ENCODE data around the gene HOXB7.
A peak's percentile ranks its signal among the peaks of the same experiment; 100 is the strongest.

HOXB7 gene

DNA sequence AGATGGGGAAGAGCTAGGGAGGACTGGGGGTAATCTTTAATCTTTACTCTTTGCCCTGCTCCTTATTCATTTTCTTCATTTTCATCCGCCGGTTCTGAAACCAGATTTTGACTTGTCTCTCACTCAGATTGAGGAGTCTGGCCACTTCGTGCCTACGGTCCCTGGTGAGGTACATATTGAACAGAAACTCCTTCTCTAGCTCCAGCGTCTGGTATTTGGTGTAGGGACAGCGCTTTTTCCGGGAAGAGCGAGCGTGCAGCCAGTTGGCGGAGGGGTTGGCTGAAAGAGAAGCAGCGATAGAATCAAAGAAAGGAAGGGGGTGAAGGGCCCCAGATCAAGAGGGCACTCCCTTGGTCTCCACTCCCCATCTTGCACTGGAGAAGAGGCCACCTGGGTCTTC lies 12.0 kb upstream of the HOXB7 start:
- DNase-seq, result no peak

DNA sequence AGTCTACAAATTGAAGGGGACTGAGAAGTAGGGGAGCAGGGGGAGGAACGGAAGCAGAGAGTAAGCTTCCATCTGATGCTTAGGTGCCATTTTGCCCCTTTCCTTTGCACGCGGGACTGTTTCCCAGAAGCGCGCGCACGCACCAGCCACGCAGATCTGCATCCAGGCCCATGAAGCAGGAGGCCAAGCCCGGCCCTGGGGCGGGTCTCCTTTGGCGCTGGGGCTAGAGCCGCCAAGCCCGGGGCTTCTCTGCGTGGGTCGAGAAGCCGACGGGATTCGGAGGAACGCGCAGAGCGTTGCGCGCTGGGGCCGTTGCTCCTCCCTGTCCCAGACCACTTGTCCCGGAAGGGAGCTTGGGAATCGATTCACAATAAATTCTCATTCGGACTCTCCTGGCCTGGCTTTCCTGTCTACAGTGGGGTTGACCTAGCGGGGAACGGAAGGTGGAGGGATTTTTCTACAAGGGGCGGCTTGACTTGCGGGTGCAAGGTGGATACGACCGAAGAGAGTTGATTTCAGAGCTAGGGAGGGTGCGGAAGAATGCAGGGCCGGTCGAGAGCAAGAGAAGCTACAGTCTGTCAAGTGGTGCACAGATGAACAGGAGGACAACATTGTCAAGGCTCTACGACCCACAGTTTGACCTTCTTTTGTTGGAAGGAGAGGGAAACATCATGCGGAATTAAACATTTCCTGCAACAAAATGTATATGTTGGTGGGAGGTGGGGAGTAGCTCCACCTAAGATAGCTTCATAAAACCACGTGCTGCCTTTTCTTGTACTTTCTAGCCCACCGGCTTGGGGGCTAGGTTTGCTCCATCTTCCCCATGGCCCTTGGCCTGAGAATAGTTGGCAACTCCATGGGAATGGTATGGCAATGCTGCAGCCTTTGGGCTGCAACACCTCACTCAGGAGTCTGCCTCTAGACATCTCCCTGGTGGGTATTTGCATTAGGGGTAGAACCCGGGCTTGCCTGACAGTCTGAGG lies 10.9 kb upstream of the HOXB7 start:
- no peak for DNase-seq

DNA sequence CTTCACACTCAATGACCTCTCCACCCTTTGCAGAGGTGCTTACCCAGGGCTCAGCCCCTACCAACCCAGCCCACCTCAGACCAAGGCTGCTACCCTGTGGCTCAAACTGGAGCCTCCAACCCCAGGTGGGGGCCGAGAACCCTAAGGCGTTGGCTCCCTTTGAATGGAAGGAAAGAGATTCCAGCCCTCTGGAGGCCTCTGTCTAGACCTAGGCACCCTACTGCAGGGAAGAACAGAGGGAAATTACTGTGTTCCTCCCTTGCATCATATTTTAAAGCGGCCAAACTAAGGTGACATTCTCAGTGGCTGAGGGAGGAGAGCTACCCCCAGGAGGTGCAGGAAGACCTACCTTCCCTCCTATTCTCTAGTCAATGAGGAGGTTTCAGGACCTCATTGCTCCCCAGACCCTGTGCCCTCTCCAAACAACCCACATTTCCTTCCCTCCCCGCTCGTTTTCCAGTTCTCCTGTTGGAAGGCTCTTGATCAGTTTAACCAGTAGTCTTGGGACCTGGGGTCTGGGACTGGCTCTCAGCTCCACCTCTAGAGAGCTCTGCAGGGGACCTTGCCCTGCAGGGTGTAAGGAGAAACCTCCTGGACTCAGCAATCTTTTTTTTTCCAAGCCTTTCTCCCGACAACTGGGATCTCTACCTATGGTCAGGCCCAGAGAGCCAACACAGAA lies 9.8 kb upstream of the HOXB7 start:
- DNase-seq, result no peak

DNA sequence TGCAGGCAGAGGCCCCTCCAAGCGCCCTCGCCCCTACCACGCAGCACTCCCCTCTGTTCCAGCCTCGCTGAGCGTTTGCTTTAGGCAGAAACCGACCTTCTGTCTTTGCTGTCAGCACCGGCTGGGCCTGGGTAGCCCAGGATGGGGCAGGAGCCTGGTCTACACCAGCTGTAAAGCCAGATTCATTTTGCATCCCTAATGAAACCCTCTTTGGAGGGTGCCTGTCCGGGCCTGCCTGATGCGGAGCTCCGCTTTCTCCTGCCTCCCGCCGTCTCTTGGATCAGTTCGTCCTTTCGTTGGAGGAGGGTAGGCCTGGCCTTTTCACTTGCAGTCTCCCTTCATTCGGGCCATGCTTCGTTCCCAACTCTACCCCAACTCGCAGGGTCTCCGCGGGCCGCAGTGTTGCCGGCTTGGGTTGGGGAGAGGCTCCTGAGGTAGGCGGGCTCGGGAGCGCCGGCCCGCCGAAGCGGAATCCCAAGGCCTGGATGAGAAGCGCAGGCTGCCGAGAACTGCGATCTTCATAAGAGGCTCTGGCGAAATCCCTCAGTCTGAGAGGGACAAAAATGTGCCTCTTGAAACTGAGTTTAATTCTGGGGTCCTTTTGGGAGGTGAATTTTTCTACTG lies 9.1 kb upstream of the HOXB7 start:
- DNase-seq, result no peak

DNA sequence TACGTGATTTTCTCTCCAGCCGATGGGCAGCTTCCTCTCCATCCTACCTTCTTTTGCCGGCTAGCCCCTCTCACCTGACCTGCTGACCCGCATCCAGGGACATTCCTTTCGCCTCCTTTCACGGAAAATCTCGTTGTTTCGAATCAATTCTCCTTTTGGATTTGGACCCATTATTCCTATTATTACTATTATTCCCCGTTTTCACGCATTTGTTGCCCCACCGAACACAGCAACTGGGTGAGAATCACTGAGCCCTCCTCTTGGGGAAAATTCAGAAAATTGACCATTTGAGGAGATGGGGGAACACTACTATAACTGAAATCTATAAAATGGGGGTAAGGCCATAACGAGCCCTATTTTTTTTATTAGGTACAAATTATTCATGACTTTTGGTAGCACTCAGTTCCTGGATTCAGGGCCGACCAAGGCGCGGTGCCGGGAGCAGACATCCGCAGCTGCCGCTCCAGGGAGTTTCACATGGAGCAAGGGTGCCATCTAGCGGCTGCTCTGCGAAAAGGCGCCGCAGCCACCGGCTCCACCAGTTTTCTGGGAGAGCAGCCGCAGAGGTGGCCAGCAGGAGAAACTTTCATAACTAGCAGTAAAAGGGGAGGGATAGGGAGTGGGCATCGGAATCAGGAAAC lies 7.6 kb upstream of the HOXB7 start:
- peak in 1 of 2 experiments; percentile 78 for DNase-seq

DNA sequence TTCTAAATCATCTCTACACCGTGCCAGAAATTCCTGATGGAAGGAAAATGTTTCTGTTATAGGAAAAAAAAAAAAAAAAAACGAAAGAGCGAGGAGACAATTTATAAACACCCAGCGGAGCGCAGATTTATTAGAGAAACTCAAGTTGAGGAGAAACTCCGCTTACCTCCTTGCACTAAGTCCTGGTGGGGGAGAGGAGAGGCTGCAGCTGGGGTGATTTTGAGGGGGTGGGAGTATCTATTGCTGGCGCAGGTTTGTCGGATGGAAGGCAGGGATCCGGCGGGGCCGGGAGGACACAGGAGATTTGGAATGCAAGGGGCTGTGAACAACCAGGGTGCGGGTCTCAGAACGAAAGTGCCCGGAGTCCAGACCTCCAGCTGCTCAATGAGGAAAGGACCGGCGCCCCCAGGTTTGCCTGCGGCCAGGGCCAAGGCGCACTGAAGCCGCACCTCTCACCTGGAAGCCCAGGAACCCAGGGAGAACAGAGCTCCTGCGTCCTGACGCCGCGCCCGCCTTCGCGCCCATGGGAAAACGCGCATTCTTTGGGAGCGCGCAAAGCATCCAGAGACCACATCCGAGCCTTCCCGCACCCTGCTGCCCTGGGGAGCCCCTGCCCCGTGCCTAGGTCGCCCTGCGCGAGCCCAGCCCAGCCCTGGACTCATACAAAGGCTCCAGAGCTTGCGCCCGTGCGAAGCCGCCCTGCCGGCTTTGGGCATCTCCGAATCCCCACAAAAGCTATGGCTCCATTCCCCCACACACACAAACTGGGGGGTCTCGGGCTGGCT lies 6.8 kb upstream of the HOXB7 start:
- no peak for DNase-seq

DNA sequence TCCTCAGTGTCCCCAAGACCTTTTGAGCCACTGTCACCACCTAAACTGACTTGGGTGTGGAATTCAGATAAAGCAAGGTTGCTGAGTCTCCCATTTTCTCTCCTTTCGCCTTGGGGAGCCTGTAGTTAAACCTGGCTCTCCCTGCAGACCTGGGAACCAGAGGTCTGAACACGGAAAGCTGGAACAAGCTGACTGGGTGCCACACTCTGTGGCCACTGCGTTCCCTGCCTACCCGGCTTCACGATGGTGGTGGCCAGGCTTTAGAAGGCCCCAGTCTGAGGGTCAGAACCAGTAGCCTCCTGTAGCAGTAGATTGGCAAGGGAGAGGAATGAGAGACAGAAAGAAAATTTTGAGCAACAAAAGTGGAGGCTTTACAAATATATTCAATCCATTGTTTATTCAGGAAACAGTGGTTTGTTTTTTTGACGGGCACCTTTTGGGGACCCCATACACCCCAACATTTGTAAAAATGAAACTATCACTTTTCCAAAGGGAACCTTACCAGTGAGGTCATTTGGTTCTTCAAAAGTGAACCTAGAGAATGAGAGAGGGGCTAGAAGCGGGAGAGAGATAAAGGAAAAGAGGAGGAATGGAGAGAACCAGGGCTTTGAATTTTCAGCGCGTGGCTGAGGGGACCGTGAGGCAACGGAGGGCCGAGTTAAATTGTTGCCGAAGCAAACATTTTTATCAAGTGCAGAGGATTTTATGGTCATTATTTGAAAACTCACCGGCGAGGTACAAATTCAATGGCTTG lies 6.1 kb upstream of the HOXB7 start:
- no peak for DNase-seq

DNA sequence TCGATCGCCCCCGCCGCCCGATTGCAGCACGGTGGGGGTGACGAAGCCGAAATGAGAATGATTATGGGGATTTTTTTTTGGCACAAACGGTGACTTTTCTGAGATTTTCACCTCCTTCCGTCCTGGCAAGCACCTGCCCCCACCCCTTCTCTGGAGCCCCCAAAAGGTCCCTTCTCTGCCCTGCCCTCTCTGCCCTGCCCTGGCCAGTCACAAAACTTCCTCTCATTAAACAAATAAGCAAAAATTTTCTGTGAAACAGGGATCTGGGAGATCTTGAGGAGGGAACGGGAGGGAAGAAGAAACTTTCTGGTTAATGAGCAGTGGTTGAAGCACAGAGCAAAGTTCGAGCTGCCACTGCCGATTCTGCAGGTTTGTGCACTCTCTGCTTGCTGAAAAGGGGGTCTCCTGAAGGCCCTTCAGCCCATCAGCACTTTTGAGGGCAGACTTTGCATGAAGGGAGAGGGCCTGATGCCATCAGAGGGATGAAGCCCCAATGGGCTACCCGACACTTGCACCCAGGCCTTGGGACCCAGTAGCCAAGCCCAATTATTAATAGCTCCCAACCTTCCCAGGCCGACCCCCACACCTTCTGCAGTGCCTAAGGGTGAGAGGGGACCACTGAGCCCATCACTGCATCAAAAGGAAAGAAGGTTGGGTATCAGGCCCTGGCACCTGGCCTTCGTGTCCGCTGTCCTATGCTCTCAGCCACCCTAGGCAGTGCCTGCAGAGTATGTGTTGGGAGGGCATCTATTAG lies 5.3 kb upstream of the HOXB7 start:
- no peak for DNase-seq

DNA sequence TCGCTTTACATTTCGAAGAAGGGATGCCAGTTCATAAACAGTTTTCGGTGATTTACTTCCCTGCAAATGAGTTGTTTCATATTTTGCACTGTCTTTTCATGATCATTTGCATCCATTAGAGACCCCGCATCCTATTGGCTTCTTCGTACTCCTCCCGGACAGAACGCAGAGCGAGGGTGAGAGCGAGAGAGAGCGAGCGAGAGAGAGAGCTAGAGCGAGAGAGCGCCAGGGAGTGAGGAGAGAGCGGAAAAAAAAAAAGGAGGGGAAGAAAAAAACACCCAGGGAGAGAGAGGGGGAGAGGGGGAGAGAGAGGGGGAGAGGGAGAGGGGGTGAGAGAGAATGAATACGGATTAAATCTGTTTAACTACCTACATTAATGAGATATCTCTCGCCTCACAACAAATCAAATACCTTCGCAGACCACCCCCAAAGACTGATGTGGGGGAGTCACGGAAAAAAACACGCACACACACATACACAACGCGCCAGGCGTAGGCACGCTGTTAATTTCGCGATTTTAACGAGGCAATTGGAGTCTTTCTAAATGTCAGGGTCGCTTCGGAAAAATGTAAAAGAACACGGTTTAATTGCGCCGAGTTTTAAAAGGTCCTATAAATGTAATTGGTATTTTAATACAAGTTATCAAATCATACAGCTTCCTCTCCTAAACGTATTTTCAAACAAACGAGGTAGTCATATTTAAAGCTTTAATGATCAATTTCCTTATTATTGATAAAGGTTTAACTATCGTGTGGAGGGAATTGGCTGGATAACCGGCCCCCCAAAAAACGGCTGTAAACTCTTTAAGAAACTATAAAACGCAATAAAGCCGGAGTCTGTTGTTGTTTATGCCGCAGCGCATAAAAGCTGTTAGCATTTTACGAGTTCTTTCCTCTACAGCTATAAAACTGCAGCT lies 4.5 kb upstream of the HOXB7 start, which contains the start of gene HOXB8:
Gene HOXB8 (minus strand): TSS at position 246 of the 916 bp plus-strand sequence. CDS start 588 bp downstream, outside the sequence.
- DNase-seq, result no peak

DNA sequence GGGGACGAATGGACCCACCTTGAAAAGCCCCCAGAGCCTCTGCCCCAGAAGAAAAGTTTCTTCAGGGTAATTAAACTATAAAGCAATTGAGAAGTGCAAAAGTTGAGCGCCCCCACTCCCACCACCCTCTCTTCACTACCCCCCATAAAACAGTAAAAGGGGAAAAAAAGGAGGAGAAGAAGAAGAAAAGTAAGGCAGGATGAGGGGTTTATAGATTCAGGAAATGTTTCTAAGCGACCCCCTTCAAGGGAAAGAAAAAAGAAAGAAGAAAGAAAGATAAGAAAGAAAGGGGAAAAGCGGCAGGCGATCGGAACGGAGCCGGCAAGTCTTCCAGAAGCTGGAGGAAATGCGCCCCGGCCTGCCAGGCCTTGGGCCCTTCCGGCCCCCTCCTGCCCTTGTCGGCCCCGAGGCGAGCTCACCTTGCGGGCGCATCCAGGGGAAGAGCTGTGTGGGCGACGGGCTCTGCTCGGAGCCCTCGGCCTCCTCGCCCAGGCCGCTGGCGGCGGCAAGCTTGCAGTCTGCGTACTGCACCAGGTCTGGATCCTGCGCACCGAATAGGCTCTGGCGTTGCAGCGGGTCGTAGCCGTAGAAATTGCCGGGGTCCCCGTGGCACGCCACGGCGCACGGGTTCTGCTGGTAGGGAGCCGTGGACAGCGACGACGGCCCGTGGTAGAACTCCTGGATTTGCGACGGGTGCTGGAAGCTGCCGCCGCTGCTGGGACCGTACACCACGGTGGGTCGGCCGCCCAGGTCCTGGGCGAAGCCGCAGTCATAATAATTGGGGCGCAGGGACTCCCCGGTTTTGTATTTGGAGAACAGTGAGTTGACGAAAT lies 3.3 kb upstream of the HOXB7 start:
- DNase-seq, result no peak

DNA sequence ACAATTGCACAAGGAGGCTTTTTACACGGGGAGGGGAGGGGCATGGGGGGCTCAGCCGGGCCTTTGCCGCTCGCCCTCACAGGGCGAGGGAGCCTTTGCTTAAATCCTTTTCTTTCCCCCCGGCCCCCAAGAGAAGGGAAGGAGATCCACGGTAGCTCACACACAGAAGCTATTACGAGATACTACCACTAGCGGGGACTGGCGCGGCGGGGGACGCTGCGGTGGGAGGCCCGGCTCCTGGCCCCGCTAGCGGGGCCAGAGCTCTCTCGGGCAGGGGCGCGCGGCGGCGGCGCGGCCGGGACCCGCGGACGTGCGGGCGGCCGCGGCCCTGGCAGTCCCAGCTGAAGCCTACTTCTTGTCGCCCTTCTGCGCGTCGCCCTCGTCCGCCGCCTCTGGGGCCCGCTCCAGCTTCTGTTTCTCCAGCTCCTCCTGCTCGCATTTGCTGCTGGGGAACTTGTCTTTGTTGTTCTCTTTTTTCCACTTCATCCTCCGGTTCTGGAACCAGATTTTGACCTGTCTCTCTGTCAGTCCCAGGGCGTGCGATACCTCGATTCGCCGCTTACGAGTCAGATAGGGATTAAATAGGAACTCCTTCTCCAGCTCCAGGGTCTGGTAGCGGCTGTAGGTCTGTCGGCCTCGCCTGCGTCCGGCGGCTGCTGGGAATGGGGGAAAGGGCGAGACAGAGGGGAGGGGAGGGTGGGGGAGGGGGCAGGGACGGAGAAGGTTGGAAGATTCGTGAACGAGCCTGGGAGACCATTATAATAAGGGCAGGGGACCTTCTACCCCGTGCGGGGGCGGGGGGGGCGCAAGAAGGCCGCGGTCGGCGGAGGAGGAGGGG lies 2.3 kb upstream of the HOXB7 start:
- DNase-seq, result peak in 1 of 2 experiments; percentile 40

DNA sequence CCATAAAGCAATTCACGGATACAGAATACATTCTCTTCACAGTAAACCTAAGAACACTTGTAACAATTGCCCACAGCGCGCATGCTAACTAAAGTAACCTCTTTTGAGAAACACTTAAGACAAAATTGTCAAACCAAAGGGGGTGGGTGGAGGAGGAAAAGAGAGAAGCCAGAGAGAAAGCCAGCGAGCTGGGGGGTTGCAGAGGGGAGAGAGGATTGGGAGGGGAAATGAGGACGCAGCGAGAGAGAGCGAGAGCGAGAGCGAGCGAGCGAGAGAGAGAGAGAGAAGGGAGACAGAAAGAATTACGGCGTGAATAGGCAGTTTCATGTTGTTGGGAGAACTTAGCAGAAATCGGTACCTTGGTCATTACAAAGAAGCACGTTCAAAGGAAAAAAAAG lies 1.6 kb upstream of the HOXB7 start:
- DNase-seq, result no peak

DNA sequence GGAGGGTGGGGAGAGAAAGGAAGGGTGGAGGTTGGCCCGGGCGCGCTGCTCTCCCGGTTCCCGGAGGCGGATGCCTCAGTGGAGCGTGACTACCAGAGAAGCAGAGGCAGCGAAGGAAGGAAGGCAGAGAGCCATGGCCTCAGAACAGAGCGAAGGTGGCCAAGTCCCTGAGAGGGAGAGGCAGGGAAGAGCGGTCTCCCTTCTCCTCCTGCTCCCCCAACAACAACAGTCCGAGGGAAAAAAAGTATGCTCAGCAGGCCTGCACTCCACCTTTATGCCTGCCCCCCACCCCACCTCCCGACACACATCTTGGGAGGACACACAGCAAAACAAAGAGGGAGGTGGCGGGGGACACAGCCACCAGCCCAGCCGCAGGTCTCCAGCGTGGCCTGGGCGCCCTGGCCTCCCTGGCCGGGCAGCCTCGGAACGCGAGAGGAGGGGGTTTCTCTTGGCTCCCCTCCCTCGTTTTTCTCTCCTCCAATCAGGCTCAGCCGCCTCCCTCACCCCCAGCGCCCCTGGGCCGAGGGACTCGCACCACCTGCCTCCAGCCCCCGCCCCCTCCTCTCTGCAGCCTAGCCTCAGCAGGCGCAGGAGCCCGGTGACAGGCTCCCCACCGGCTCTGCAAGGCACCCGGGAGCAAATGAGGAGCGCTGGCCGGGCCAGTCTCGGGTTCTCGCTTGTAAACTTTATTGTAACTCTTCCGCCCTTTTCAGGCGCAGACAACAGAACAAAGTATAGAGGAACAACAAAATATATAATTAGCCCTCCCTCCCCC lies 1.1 kb upstream of the HOXB7 start:
- DNase-seq, result no peak

DNA sequence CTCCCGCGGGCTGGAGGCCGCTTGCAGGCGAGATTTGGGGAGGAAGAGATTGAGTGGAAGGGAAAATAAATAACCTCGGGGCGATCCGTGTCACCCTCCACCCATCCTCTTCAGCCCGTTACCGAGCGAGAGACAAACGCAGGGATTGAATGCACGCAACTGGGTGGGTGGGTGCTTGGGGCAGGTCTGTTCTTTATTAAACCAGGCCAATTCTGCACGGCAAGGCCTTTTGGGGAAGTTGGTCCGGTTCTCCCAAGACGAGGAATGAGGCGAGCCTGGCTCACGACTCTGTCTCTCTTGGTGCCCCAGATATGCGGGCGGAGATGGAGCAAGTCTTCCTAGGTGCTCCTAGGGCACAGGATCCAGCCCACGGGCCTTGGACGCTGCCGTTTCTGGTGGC lies 396 bp upstream of the HOXB7 start:
- no peak for DNase-seq

DNA sequence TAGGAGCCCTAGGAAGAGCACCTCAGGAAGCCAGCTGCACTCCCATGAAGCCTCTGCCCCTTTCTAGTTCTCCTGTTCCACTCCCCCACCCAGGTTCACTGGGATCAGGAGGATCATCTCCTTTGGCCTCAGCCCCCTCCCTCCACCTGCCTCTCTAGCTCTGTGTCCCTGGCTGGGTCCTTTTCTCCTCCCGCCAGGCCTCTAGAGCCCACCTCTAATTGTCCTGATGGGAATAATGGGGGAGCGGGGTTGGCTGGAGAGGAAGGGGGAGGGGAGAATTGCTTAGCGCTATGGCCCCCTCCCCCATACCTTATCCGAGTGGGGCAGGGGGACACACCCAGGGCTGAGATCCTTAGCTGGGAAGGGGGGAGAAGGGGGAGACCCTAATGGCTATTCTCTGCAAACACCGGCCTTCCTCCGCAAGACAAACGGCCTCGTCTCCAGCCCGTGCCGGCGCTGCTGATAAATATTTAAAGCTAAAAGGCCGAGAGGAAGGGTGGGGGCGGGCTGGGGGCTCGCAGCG lies 997 bp downstream of the HOXB7 start:
- no peak for DNase-seq

DNA sequence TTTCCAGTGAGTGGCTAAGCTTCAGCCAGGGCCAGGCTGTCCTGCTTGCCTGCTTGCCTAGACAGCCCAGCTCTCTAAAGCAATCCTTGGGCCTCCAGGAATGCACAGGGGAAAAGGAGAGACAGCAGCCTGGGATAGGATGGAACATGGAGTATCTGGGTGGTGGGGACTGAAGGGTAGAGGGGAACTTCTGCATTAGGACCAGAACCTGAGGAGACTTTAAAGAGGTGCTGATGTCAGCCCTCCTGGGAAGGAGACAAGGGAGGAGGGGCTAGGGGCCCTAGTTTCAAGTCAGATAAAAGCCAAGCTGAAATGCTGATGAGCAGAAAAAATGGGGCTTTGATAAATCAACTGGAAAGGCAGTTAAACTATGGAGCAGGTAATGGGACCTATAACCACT lies 1.8 kb downstream of the HOXB7 start:
- no peak for DNase-seq

DNA sequence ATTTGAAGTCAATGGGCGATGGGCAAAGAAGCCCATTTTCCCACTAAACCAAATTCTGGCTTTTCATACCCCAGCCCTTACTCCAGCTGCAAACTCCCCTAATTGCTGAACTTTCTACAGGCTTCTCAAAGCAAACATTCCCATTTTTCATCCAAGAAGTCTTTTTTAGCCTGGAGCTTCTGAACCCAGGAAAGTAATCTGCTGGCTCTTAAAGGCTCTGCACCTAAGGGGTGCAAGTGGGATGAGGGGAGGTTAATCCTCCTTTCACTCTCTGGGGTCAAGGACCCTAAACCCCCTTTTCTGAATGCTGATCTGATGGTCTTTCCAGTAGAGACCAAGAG lies 2.4 kb downstream of the HOXB7 start:
- no peak for DNase-seq
